Head of caudate nucleus (tissue), 42 donors: ENCODE measurements around the gene TMEM164.

Experiments used
- DNase-seq, 42 donors: peaks; one replicate each; pipeline versions ENCODE4 v3.0.0 to v3.0.0-alpha.2; 2020 to 2021; ENCODE audit warnings: mixed read lengths in 7 of 42
- intact Hi-C: fragments of 100-400 bp; cut with DNase I; formaldehyde crosslinking; loops from one replicate; pipeline ENCODE4 v1.15.0; 2022

Gene TMEM164

GRCh38 chrX:110116066-110116980 lies 113.4 kb downstream of the TMEM164 start:
- intact Hi-C loops: no loop called here
- DNase-seq: no peak

- no peak for DNase-seq
- intact Hi-C loops: no loop called here
Observed at GRCh38 chrX:110118530-110118929, 115.6 kb downstream of the TMEM164 start.

DNA sequence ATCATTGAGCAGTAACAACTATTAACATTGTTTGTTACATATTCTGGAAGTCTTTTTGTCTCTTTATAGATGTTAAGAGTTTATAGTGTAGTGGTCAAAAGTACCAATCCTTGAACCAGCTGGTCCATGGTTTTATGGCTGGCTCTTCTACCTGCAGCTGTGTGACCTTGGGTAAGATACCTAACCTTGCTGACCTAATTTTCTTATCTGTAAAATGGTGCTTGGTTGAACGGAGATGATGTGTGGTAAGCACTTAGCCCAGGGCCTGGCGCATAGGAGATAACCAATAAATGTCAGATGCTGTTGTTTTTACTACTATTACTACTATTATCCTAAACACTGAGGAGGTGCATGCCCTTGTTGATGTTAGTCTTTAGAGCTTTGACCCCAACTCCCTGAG lies 116.6 kb downstream of the TMEM164 start:
- intact Hi-C loops: no loop called here
- no peak for DNase-seq

GRCh38 chrX:110120025-110120424 lies 117.1 kb downstream of the TMEM164 start:
- DNase-seq: no peak
- intact Hi-C loops: no loop called here

DNA sequence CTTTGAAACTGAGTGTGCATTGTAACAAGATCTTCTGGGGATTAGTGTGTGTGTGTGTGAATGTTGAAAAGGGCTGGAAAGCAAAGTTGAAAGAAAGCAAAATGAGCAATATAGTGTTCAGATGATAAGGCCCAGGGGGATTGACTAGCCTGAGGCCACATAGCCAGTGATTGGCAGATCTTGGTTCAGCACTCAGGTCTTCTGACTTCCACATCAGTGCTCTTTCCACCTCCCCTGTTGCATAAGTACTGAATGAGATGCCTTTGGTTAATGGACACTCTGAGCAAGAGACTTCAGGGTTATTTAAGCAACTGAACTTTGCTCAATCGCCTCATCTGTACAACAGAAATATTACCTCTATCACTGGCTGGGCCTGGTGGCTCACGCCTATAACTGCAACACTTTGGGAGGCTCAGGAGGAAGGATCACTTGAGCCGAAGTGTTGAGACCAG lies 120.4 kb downstream of the TMEM164 start:
- no peak for DNase-seq
- intact Hi-C loops: no loop called here

- DNase-seq: peak in 7 of 42 donors; percentile 9 to 44 (median 19)
- intact Hi-C loops: no loop called here
Observed at GRCh38 chrX:110125446-110126162, 122.7 kb downstream of the TMEM164 start.

- intact Hi-C loops: no loop called here
- DNase-seq: no peak
Observed at GRCh38 chrX:110131031-110131430, 128.1 kb downstream of the TMEM164 start.

- intact Hi-C loops: no loop called here
- DNase-seq: no peak
Observed at GRCh38 chrX:110132450-110133114, 129.7 kb downstream of the TMEM164 start.

GRCh38 chrX:110133735-110134370 lies 130.9 kb downstream of the TMEM164 start:
- DNase-seq: no peak
- intact Hi-C loops: no loop called here

DNA sequence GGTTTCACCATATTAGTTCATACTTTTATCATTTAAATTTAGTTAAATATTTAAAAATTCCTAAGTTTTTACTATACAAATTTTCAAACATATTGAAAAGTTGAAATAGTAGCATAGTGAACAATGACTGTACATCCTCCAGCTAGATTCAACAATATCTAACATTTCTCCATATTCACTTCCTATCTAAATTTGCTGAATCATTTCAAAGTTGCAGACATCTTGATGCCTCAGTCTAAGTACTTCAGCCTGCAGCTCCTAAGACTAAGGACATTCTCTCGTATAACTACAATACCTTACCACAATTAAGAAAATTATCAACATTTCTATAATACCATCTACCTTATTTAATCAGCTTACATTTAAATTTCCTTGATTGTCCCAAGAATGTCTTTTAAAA lies 132.7 kb downstream of the TMEM164 start:
- intact Hi-C loops: no loop called here
- DNase-seq: no peak

DNA sequence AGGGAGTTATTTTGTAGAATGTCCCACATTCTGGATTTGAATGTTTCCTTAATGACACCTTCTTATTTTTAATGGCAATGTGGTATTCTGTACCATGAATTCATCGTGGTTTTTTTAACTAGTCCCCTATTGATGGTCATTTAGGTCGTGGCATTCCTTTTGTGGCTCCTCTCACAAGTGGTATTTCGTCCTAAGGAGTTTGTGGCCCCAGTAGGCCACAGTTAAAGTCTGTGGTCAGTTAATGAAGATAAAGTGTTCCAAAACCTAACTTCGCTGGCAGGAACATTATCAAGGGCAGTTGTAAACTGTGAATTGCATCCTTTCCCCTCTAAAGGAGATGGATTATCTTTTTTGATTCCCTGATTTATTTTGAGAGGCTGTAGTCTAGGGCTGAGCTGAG lies 133.2 kb downstream of the TMEM164 start:
- intact Hi-C loops: no loop called here
- no peak for DNase-seq

- intact Hi-C loops: no loop called here
- no peak for DNase-seq
Observed at GRCh38 chrX:110138557-110138956, 135.6 kb downstream of the TMEM164 start.

DNA sequence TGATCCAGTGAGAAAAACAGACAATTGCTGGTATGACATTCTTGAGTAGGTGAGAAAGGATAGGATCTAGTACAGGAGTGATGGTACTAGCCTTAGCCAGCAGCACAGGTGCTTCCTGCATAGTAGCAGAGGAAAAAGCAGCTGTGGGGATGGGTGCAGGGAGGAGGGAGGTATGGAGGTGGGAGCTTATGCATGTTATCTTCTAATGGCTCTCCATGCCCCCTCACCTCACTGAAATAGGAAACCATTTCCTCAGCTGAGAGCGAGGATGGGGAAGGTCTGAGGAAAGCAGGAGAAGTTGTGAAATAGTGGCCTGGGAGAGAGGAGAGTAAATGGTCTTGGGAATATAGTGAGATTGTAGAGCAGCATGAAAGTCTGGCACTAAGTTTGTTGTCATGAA lies 136.3 kb downstream of the TMEM164 start:
- DNase-seq: no peak
- intact Hi-C loops: no loop called here

GRCh38 chrX:110142096-110142495 lies 139.2 kb downstream of the TMEM164 start:
- peak in 4 of 42 donors; percentile 7 to 17 (median 11) for DNase-seq
- intact Hi-C loops: no loop called here

- DNase-seq: peak in 9 of 42 donors; percentile 3 to 20 (median 15)
Observed at GRCh38 chrX:110143454-110144210, 140.7 kb downstream of the TMEM164 start.

DNA sequence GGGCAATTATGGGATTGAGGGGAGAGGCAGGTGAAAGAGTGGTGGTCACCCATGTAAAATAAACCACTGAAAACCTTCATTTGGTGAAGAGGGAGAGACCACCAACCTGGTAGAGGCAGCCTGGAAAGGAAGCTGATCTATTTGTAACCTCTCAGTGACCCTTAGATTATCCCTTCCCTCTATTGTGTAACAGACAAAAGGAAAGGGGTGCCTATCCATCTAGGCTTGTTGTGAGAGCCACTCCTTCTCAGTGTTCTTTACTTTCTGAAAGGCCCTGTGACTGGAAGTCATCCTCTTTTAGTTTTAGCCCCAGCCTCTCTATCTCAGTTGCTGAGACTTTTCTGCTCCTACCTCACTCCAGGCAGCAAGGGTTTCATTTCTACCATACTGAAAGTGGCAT lies 142.4 kb downstream of the TMEM164 start:
- DNase-seq: no peak
- intact Hi-C loops: loop anchor here (5.0 kb wide), 1 partner anchor 233 kb away; no protein-coding TSS in a partner anchor

More at GRCh38 chrX:110143454-110144210, 140.7 kb downstream of the TMEM164 start:
- intact Hi-C loops: no loop called here

DNA sequence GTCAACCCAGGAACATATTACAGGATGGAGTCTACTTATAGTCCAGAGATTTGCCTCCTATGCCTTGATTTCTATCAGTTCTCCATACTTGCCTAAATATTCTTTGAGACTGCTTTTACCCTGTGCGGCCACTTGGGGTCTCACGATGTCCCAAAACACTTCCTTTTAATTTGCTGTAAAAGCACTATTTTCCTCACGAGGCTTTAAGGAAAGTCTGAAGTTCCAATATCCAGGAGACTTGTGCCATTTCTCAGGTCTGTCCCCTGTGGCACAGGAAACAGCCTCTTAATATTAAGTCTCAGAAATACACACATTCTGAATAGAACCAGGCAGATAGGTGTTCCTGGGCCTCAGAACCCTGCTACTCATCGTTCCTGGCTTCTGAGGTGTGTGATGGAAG lies 142.9 kb downstream of the TMEM164 start:
- intact Hi-C loops: loop anchor here (5.0 kb wide), 1 partner anchor 234 kb away; no protein-coding TSS in a partner anchor
- DNase-seq: peak in 31 of 42 donors; percentile 11 to 59 (median 37)

DNA sequence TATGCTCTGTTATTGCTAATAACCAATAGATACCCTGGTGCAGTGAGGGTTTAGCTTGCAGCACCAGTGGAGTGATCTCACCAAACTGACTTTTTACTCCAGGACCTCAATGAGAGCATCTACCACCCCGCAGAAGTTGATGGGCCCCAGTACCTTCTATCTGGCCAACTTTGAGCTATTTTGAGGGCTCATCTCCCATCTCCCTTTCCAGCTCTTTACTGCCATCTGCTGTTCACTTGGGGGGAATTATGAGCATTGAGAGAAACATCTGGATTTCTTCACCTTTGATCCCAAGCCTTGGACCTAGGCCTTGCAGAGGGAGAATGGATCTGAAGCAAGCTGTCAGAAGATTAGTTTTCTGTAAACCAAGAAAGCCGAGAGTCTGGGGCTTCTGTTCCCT lies 143.6 kb downstream of the TMEM164 start:
- intact Hi-C loops: loop anchor here (5.0 kb wide), 1 partner anchor 234 kb away; no protein-coding TSS in a partner anchor
- DNase-seq: peak in 20 of 42 donors; percentile 15 to 73 (median 39)
